H9 (cell line): Measurements from ENCODE around the gene NPTX2. TPM values are rescaled to one million over a fixed set of nuclear protein-coding genes. Genes with fewer than 3 reads are reported as not detected.

ENCODE experiments used
- DNase-seq: peaks from one replicate; pipeline ENCODE4 v3.0.0-alpha.2; 2017
- H2AFZ ChIP-seq: one replicate; pipeline ENCODE4 v1.6.1; 2013; ENCODE audit warnings: mild to moderate bottlenecking, low read length, control low read depth, moderate library complexity
- H2AK5ac ChIP-seq: 2 replicates; pipeline ENCODE4 v1.6.1; 2013; ENCODE audit warnings: low read length, control low read depth, mixed read lengths; ENCODE audit not compliant: insufficient read length
- H2BK120ac ChIP-seq: one replicate; pipeline ENCODE4 v1.6.1; 2013; ENCODE audit warnings: low read depth, mild to moderate bottlenecking, low read length, control low read depth, inconsistent platforms; ENCODE audit not compliant: poor library complexity, severe bottlenecking
- H2BK12ac ChIP-seq: 2 replicates; pipeline ENCODE4 v1.6.1; 2013; ENCODE audit warnings: low read length, control low read depth, mixed read lengths, low read depth; ENCODE audit not compliant: insufficient read length
- H2BK15ac ChIP-seq: 2 replicates; pipeline ENCODE4 v1.6.1; 2013; ENCODE audit warnings: low read depth, low read length, control low read depth
- H2BK20ac ChIP-seq: one replicate; pipeline ENCODE4 v1.6.1; 2013; ENCODE audit warnings: low read depth, mild to moderate bottlenecking, low read length, control low read depth, inconsistent platforms; ENCODE audit not compliant: poor library complexity, severe bottlenecking
- H2BK5ac ChIP-seq: 2 replicates; pipeline ENCODE4 v1.6.1; 2013; ENCODE audit warnings: low read length, control low read depth, mixed read lengths; ENCODE audit not compliant: insufficient read length
- H3K14ac ChIP-seq: 2 replicates; pipeline ENCODE4 v1.6.1; 2013; ENCODE audit warnings: low read length, control low read depth; ENCODE audit not compliant: insufficient read depth
- H3K18ac ChIP-seq: 2 replicates; pipeline ENCODE4 v1.6.1; 2013; ENCODE audit warnings: low read depth, mild to moderate bottlenecking, mixed read lengths, low read length, control low read depth; ENCODE audit not compliant: insufficient read length
- H3K23ac ChIP-seq: 2 replicates; pipeline ENCODE4 v1.6.1; 2013; ENCODE audit warnings: low read length, control low read depth, mixed read lengths, low read depth; ENCODE audit not compliant: insufficient read length
- H3K23me2 ChIP-seq: 2 replicates; pipeline ENCODE4 v1.6.1; 2013; ENCODE audit warnings: low read depth, mild to moderate bottlenecking, mixed read lengths, low read length, control low read depth; ENCODE audit not compliant: insufficient read length, poor library complexity, severe bottlenecking
- H3K27ac ChIP-seq: 2 replicates; pipeline ENCODE4 v1.5.1; 2013; ENCODE audit warnings: low read length, control low read depth, mixed read lengths, low read depth; ENCODE audit not compliant: insufficient read length
- H3K27me3 ChIP-seq: 2 replicates; pipeline ENCODE4 v1.6.1; 2013; ENCODE audit warnings: low read length, control low read depth, inconsistent platforms; ENCODE audit not compliant: insufficient read depth
- H3K4ac ChIP-seq: 2 replicates; pipeline ENCODE4 v1.6.1; 2013; ENCODE audit warnings: low read depth, mild to moderate bottlenecking, control low read depth, inconsistent platforms, low read length, moderate library complexity
- H3K4me1 ChIP-seq: 2 replicates; pipeline ENCODE4 v1.6.1; 2013; ENCODE audit warnings: low read length, control low read depth, inconsistent platforms; ENCODE audit not compliant: insufficient read depth
- H3K4me2 ChIP-seq: 2 replicates; pipeline ENCODE4 v1.6.1; 2013; ENCODE audit warnings: low read length, control low read depth, mixed read lengths; ENCODE audit not compliant: insufficient read length, insufficient read depth
- H3K56ac ChIP-seq: 2 replicates; pipeline ENCODE4 v1.6.1; 2013; ENCODE audit warnings: low read depth, mild to moderate bottlenecking, mixed read lengths, low read length, control low read depth; ENCODE audit not compliant: insufficient read length
- H3K79me1 ChIP-seq: 2 replicates; pipeline ENCODE4 v1.6.1; 2013; ENCODE audit warnings: low read depth, mild to moderate bottlenecking, moderate library complexity, low read length, control low read depth, inconsistent platforms; ENCODE audit not compliant: insufficient read depth, poor library complexity, severe bottlenecking
- H3K79me2 ChIP-seq: 2 replicates; pipeline ENCODE4 v1.6.1; 2013; ENCODE audit warnings: low read length, control low read depth, inconsistent platforms; ENCODE audit not compliant: insufficient read depth
- H3K9ac ChIP-seq: 2 replicates; pipeline ENCODE4 v1.6.1; 2013; ENCODE audit warnings: low read length, control low read depth, mixed read lengths; ENCODE audit not compliant: insufficient read length; ENCODE audit errors: extremely low read depth
- H3K9me3 ChIP-seq: one replicate; pipeline ENCODE4 v1.6.1; 2013; ENCODE audit warnings: low read depth, low read length, inconsistent platforms; ENCODE audit not compliant: control insufficient read depth
- H3T11ph ChIP-seq: one replicate; pipeline ENCODE4 v1.6.1; 2013; ENCODE audit warnings: mild to moderate bottlenecking, low read length, control low read depth, inconsistent platforms
- H4K20me1 ChIP-seq: one replicate; pipeline ENCODE4 v1.6.1; 2013; ENCODE audit not compliant: control insufficient read depth, insufficient read length, insufficient read depth
- H4K5ac ChIP-seq: 2 replicates; pipeline ENCODE4 v1.6.1; 2013; ENCODE audit warnings: low read depth, mild to moderate bottlenecking, mixed read lengths, low read length, control low read depth; ENCODE audit not compliant: insufficient read length
- H4K8ac ChIP-seq: replicated peaks from 2 replicates; pipeline ENCODE4 v1.6.1; 2013; ENCODE audit warnings: low read length, control low read depth, mixed read lengths, low read depth; ENCODE audit not compliant: insufficient read length
- H4K91ac ChIP-seq: 2 replicates; pipeline ENCODE4 v1.6.1; 2013; ENCODE audit warnings: low read depth, mild to moderate bottlenecking, moderate library complexity, mixed read lengths, low read length, control low read depth; ENCODE audit not compliant: insufficient read length
- H3K27ac Mint-ChIP-seq, 3 experiments: 2 replicates in 2 of 3; 3 replicates in 1 of 3; pipeline ENCODE4 v1.8.0; 2020 to 2021; ENCODE audit warnings: mixed read lengths in 3 of 3, mild to moderate bottlenecking in 1 of 3, moderate library complexity in 1 of 3
- H3K27me3 Mint-ChIP-seq: 2 replicates; pipeline ENCODE4 v1.8.0; 2021; ENCODE audit warnings: low read depth, mild to moderate bottlenecking, moderate library complexity, mixed read lengths
- H3K36me3 Mint-ChIP-seq, 3 experiments: 2 replicates in 2 of 3; 3 replicates in 1 of 3; pipeline ENCODE4 v1.8.0; 2020 to 2021; ENCODE audit warnings: low read depth in 3 of 3, mixed read lengths in 3 of 3; ENCODE audit not compliant: insufficient read depth in 1 of 3
- H3K4me1 Mint-ChIP-seq, 2 experiments: 2 replicates each; pipeline ENCODE4 v1.8.0; 2020; ENCODE audit warnings: mixed read lengths in 2 of 2
- H3K4me3 Mint-ChIP-seq, 2 experiments: 2 replicates in 1 of 2; 3 replicates in 1 of 2; pipeline ENCODE4 v1.8.0; 2020 to 2021; ENCODE audit warnings: mild to moderate bottlenecking in 2 of 2, mixed read lengths in 2 of 2, moderate library complexity in 1 of 2
- H3K9me3 Mint-ChIP-seq, 2 experiments: 2 replicates in 1 of 2; 3 replicates in 1 of 2; pipeline ENCODE4 v1.8.0; 2020; ENCODE audit warnings: mild to moderate bottlenecking in 2 of 2, mixed read lengths in 2 of 2, moderate library complexity in 1 of 2
- WGBS: extraction: QIAGEN DNeasy Blood & Tissue Kit; methylation state at CpG from one replicate; pipeline ENCODE4 v1.1.7; 2013; ENCODE audit warnings: missing lambda C conversion rate, low lambda C conversion rate, mixed read lengths; ENCODE audit not compliant: insufficient read length; ENCODE audit errors: extremely low coverage; 5-methylcytosine and 5-hydroxymethylcytosine counted together
- total RNA-seq: library from RNA; stranded (reverse); gene quantifications from 2 replicates; pipeline ENCODE4 v1.2.1, GENCODE V29; 2021
- TF ChIP-seq, protein P1 (sequence below): fragments of 200-600 bp; sonication (generic); conservative IDR thresholded peaks from 3 replicates; pipeline ENCODE4 v1.8.0; 2021; ENCODE audit warnings: antibody characterized with exemption, mild to moderate bottlenecking

Gene NPTX2
- total RNA-seq, 1 experiment from 2014 or later: 8.4 TPM

GRCh38 chr7:98668255-98668654 lies 51.2 kb downstream of the NPTX2 start:
- no CpG with 5 or more reads among the region's 11 CpGs for WGBS

More at GRCh38 chr7:98668255-98668654, 51.2 kb downstream of the NPTX2 start:
- H3K27ac Mint-ChIP-seq: peak overlapping the region in 1 of 3 experiments; percentile 62; a peak in 1 of 7 replicates
- H3K4me1 ChIP-seq: no peaks in the 10 kb centered on the region
- H3K4me2 ChIP-seq: no peak overlapping the region
- H2BK5ac ChIP-seq: no peak overlapping the region
- no peak overlapping the region for H2AK5ac ChIP-seq
- no peak overlapping the region for H3K9ac ChIP-seq
- H3K27ac ChIP-seq: no peak overlapping the region
- peaks cover 98% of the 10 kb centered on the region for H3K27me3 Mint-ChIP-seq
- no peak overlapping the region for H3K14ac ChIP-seq
- H2BK120ac ChIP-seq: no peak overlapping the region
- peaks cover 3% of the 10 kb centered on the region; the same call in 1 of the 2 replicates for H3K27me3 ChIP-seq
- H2BK12ac ChIP-seq: no peak overlapping the region
- no peak overlapping the region for H2BK15ac ChIP-seq
- H3K4me1 Mint-ChIP-seq: peaks cover 2 to 4% of the 10 kb centered on the region in 2 experiments
- H2BK20ac ChIP-seq: no peak overlapping the region
- H4K8ac ChIP-seq: no peak overlapping the region
- H3K23ac ChIP-seq: no peak overlapping the region
- H3K4me3 Mint-ChIP-seq: peak overlapping the region in 1 of 2 experiments; percentile 29; a peak in 1 of 5 replicates
- no peak overlapping the region for H4K5ac ChIP-seq
- H3K79me1 ChIP-seq: no peaks in the 10 kb centered on the region
- no peak overlapping the region for H3T11ph ChIP-seq
- no peak overlapping the region for H3K4ac ChIP-seq
- no peak overlapping the region for H3K18ac ChIP-seq
- H3K23me2 ChIP-seq: no peaks in the 10 kb centered on the region
- H3K56ac ChIP-seq: no peak overlapping the region
- peaks cover 0 to 3% (median 0%) of the 10 kb centered on the region in 3 experiments; a peak in 2 of 7 replicates for H3K36me3 Mint-ChIP-seq
- no peak overlapping the region for H4K91ac ChIP-seq
- no peaks in the 10 kb centered on the region for H3K79me2 ChIP-seq
- no peak overlapping the region for H2AFZ ChIP-seq
- no peaks in the 10 kb centered on the region for H4K20me1 ChIP-seq
- H3K9me3 ChIP-seq: no peaks in the 10 kb centered on the region
- peaks cover 11 to 12% of the 10 kb centered on the region in 2 experiments for H3K9me3 Mint-ChIP-seq
- DNase-seq: peak; percentile 81
- TF ChIP-seq, protein P1, sequence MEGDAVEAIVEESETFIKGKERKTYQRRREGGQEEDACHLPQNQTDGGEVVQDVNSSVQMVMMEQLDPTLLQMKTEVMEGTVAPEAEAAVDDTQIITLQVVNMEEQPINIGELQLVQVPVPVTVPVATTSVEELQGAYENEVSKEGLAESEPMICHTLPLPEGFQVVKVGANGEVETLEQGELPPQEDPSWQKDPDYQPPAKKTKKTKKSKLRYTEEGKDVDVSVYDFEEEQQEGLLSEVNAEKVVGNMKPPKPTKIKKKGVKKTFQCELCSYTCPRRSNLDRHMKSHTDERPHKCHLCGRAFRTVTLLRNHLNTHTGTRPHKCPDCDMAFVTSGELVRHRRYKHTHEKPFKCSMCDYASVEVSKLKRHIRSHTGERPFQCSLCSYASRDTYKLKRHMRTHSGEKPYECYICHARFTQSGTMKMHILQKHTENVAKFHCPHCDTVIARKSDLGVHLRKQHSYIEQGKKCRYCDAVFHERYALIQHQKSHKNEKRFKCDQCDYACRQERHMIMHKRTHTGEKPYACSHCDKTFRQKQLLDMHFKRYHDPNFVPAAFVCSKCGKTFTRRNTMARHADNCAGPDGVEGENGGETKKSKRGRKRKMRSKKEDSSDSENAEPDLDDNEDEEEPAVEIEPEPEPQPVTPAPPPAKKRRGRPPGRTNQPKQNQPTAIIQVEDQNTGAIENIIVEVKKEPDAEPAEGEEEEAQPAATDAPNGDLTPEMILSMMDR: no peak
